Stimulated activated CD4-positive, alpha-beta T cell treated with anti-CD3 and anti-CD28 coated beads, Interleukin-2, amount 100 ng/mL, for 48 hours (primary cell): ENCODE data around the gene LRRIQ3.
"Not testable (repeated sequence)": the region's sequence is repeated elsewhere in the genome, so short reads cannot be mapped to it uniquely, and the experiment has no call there.

Experiments
- DNase-seq, 2 donors: peaks; one replicate each; pipeline ENCODE4 v3.0.0-alpha.2; 2020

The LRRIQ3 gene

GRCh38 chr1:74197657-74198552 is at the start of gene LRRIQ3, which contains the start of gene FPGT:
LRRIQ3 (minus strand) TSS chr1:74198176; CDS start chr1:74183684, 14,492 bp downstream.
FPGT (plus strand) TSS chr1:74198242; CDS start chr1:74198279, 37 bp downstream.
- DNase-seq = peak; percentile 94

GRCh38 chr1:74246315-74246714 is 48.3 kb upstream of the LRRIQ3 start:
- no peak for DNase-seq

- DNase-seq = no peak
These were observed 47.3 kb upstream of the LRRIQ3 start for GRCh38 chr1:74245168-74245772.

- no peak for DNase-seq
These were observed 39.8 kb upstream of the LRRIQ3 start for GRCh38 chr1:74237787-74238186.

- no peak for DNase-seq
These were observed 39.1 kb upstream of the LRRIQ3 start for GRCh38 chr1:74237035-74237434.

GRCh38 chr1:74236440-74236839 is 38.5 kb upstream of the LRRIQ3 start:
- DNase-seq = no peak

GRCh38 chr1:74235153-74235552 is 37.2 kb upstream of the LRRIQ3 start, which contains the start of gene TNNI3K:
TNNI3K (plus strand) TSS chr1:74235387; CDS start chr1:74235452, 65 bp downstream.
- no peak for DNase-seq

GRCh38 chr1:74223453-74223852 is 25.5 kb upstream of the LRRIQ3 start:
- DNase-seq = no peak

GRCh38 chr1:74222701-74223100 is 24.7 kb upstream of the LRRIQ3 start:
- no peak for DNase-seq

- no peak for DNase-seq
These were observed 17.3 kb upstream of the LRRIQ3 start for GRCh38 chr1:74215229-74215628.

- DNase-seq = no peak
These were observed 7.3 kb upstream of the LRRIQ3 start for GRCh38 chr1:74205266-74205665.

- DNase-seq = no peak
These were observed 1.5 kb upstream of the LRRIQ3 start for GRCh38 chr1:74199504-74199903.

GRCh38 chr1:74197255-74197654 is 721 bp downstream of the LRRIQ3 start:
- DNase-seq = no peak

GRCh38 chr1:74195339-74195738 is 2.6 kb downstream of the LRRIQ3 start:
- DNase-seq = no peak

- no peak for DNase-seq
These were observed 4.1 kb downstream of the LRRIQ3 start for GRCh38 chr1:74193908-74194307.

- DNase-seq = no peak
These were observed 17.5 kb downstream of the LRRIQ3 start for GRCh38 chr1:74180490-74180889.

GRCh38 chr1:74174423-74174822 is 23.6 kb downstream of the LRRIQ3 start:
- not testable (repeated sequence) for DNase-seq

GRCh38 chr1:74162333-74162732 is 35.6 kb downstream of the LRRIQ3 start:
- no peak for DNase-seq

- no peak for DNase-seq
These were observed 36.5 kb downstream of the LRRIQ3 start for GRCh38 chr1:74161497-74161896.

- no peak for DNase-seq
These were observed 37.9 kb downstream of the LRRIQ3 start for GRCh38 chr1:74160046-74160445.

- no peak for DNase-seq
These were observed 52.9 kb downstream of the LRRIQ3 start for GRCh38 chr1:74145086-74145485.

- not testable (repeated sequence) for DNase-seq
These were observed 80.6 kb downstream of the LRRIQ3 start for GRCh38 chr1:74117370-74117769.

- no peak for DNase-seq
These were observed 84.6 kb downstream of the LRRIQ3 start for GRCh38 chr1:74113333-74113732.

GRCh38 chr1:74107394-74107793 is 90.6 kb downstream of the LRRIQ3 start:
- no peak for DNase-seq
